Fibroblast of the aortic adventitia (primary cell): Measurements from ENCODE around the gene SEC14L3. TPM values are rescaled to one million over a fixed set of nuclear protein-coding genes. Genes with fewer than 3 reads are reported as not detected.
"Not testable (repeated sequence)": the region's sequence is repeated elsewhere in the genome, so short reads cannot be mapped to it uniquely, and the experiment has no call there.

Experiments
- DNase-seq: peaks from one replicate; pipeline ENCODE4 v3.0.0-alpha.2; 2010; ENCODE audit warnings: low read depth
- H3K4me3 ChIP-seq: 2 replicates; pipeline ENCODE4 v1.5.1; 2011; ENCODE audit warnings: low read depth, mild to moderate bottlenecking, control low read depth, low read length, moderate library complexity
- total RNA-seq: library from RNA; depleted of rRNA; stranded (reverse); fragments of >200 nt; gene quantifications from 2 replicates; pipeline ENCODE4 v1.2.3, GENCODE V29; 2012; ENCODE audit warnings: low replicate concordance
- TF ChIP-seq, protein P1 (sequence below): IDR thresholded peaks from 2 replicates; pipeline ENCODE4 v1.5.1; 2011; ENCODE audit warnings: mild to moderate bottlenecking, low read length, control low read depth, inconsistent platforms; ENCODE audit not compliant: insufficient read depth

Gene SEC14L3
- total RNA-seq, 1 donor = not detected

DNA sequence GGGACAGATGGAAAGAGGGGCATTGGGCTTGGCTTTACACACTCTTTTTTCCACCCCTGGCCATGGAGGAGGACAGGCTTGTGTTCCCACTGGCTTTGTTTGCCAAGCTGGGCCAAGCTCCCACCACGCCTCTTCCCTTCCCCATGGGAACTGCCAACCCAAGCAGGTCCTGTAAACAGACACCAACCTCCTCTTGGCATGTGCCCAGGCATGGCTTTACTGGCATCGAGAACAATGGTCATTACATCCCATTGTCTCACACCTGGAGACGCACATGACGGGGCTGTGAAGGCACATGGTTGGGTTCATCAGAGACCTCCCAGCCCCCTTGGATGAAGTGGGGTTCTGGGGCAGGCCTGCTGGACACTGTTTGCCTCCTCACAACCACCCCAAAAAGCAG, 11.7 kb downstream of the SEC14L3 start:
- TF ChIP-seq, protein P1, sequence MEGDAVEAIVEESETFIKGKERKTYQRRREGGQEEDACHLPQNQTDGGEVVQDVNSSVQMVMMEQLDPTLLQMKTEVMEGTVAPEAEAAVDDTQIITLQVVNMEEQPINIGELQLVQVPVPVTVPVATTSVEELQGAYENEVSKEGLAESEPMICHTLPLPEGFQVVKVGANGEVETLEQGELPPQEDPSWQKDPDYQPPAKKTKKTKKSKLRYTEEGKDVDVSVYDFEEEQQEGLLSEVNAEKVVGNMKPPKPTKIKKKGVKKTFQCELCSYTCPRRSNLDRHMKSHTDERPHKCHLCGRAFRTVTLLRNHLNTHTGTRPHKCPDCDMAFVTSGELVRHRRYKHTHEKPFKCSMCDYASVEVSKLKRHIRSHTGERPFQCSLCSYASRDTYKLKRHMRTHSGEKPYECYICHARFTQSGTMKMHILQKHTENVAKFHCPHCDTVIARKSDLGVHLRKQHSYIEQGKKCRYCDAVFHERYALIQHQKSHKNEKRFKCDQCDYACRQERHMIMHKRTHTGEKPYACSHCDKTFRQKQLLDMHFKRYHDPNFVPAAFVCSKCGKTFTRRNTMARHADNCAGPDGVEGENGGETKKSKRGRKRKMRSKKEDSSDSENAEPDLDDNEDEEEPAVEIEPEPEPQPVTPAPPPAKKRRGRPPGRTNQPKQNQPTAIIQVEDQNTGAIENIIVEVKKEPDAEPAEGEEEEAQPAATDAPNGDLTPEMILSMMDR = no peak
- no peak overlapping the region for H3K4me3 ChIP-seq
- DNase-seq = no peak

- no peak overlapping the region for H3K4me3 ChIP-seq
- peak; percentile 26 for DNase-seq
- TF ChIP-seq, protein P1 = no peak
Observed at GRCh38 chr22:30459181-30460052, 12.4 kb downstream of the SEC14L3 start.

GRCh38 chr22:30457981-30458380, 13.8 kb downstream of the SEC14L3 start:
- H3K4me3 ChIP-seq = no peak overlapping the region
- TF ChIP-seq, protein P1 = no peak
- DNase-seq = no peak

DNA sequence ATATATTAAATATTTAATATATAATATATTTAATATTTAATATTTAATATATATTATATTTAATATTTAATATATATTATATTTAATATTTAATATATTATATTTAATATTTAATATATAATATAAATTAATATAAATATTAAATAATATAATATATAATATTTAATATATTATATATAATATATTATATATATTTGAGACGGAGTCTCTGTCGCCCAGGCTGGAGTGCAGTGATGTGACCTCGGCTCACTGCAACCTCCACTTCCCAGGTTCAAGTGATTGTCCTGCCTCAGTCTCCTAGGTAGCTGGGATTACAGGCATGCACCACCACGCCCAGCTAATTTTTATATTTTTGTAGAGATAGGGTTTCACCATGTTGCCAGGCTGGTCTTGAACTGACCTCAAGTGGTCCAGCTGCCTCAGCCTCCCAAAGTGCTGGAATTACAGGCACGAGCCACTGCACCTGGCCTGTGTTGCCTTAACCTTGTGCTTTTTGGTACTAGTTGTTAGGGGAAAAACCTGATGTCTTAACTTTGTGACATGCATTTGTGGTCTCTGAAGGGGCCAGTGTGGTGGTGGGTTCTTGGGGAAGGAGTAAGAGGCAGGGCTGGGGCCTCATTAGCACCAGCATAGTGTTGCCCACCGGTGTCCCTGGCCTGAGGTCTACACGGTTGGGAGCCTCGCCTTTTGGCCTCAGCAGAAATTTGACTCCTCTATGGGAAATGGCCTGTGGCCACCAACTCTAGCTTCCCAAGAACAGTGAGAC, 16.6 kb downstream of the SEC14L3 start:
- DNase-seq = no peak
- TF ChIP-seq, protein P1 = no peak
- H3K4me3 ChIP-seq = no peak overlapping the region

DNA sequence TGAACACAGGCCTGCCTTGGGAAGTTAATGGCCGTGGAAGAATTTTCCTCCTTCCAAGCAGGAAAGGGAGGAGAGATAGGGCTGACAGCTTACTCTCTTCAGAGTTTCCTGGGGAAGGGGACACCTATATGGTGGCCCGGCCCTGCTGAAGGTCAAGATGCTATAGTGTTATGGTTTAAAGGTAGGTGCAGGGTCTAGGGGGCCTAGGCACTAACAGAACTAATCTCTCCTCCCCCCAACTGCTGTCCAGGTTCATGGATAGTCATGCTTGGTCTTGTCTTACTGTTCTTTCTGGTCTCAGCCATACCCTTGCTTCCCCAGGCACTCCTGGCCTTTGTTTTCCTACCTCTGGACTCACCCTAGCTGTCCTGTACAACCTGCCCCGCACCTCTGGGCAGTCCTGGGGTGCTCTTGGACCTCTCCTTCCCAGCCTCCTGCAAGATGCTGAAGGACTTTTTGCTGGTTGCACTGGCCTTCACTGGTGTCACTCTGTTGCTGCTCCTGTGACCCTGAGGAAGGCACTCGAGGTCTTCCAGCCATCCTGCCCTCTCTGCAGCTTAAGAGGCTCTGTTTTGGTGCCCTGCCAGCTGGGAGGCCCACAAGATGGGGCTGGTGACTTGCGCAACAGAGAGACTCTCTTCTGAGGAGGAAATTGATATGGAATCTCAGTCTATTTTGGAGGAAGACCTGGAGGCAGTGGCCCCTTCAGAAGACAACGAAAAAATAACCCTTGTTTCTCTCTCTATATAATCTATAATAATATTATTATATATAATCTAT, 17.9 kb downstream of the SEC14L3 start:
- DNase-seq = no peak
- H3K4me3 ChIP-seq = no peak overlapping the region
- TF ChIP-seq, protein P1 = no peak

DNA sequence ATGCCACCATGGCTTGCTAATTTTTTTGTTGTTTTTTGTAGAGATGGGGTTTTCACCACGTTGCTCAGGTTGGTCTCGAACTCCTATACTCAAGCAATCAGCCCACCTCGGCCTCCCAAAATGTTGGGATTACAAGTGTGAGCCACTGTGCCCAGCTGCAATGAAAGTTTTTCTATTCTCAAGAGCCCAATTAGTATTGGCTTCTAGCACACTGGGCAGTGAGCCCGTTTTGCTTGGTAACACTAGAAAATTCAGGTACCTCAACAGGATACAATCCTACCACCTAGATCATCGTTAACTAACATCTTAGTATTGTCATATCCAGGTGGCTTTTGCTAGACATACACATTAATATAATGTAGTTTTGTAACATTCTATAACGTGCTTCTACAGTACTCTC, 19.0 kb downstream of the SEC14L3 start:
- no peak for DNase-seq
- TF ChIP-seq, protein P1 = no peak
- H3K4me3 ChIP-seq = no peak overlapping the region

DNA sequence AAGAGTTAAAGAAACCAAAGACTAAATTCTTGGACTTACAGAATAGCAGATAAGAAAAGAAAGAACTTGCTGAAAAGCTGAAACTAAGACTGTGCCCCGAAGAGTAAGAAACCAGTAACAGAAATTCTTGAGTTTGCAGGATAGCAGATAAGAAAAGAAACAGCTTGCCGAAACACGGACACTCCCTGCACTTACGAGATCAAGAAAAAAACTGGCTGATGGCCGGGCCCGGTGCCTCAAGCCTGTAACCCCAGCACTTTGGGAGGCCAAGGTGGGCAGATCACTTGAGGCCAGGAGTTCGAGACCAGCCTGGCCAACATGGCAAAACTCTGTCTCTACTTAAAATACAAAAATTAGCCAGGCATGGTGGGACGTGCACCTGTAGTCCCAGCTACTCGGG, 20.3 kb downstream of the SEC14L3 start:
- H3K4me3 ChIP-seq = not testable (repeated sequence)
- peak; percentile 48 for DNase-seq
